ENCODE results near the gene PLA2G2F. TPM values are rescaled to one million over a fixed set of nuclear protein-coding genes. Genes with fewer than 3 reads are reported as not detected.

PLA2G2F gene, protein sequence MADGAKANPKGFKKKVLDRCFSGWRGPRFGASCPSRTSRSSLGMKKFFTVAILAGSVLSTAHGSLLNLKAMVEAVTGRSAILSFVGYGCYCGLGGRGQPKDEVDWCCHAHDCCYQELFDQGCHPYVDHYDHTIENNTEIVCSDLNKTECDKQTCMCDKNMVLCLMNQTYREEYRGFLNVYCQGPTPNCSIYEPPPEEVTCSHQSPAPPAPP
- total RNA-seq (2014; rRNA removed; shearing (Covaris generic)): not detected in 2 replicates

DNA sequence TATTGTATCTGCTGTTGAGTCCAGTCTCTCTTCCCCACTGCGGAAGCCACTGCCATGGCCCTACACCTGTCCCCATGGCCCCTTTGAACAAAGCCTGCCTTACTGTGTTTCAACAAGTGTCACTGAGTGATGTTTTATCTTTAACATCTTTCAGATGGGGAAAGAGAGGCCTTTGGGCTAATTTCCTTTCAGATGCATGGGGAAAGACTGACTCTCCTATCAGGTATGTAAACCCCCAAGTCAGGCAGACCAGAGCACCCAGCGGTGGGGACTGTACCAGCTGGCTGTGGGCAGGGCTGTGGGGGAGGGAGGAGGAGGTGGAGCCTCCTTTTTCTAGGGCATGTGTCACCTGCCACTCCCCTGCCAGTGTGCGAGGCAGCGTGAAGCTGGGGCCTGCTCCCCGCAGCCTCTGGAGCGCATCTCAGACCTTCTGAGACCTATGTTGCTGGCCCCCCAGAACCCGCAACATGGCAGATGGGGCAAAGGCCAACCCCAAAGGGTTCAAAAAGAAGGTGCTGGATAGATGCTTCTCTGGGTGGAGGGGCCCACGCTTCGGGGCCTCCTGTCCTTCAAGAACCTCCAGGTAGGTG lies at the start of gene PLA2G2F:
Gene PLA2G2F, plus strand, starts transcription at position 363 of the 590 bp plus-strand sequence. Its CDS starts 105 bp downstream, at position 468.
- no peak for DNase-seq (ENCODE audit: low read depth)

DNA sequence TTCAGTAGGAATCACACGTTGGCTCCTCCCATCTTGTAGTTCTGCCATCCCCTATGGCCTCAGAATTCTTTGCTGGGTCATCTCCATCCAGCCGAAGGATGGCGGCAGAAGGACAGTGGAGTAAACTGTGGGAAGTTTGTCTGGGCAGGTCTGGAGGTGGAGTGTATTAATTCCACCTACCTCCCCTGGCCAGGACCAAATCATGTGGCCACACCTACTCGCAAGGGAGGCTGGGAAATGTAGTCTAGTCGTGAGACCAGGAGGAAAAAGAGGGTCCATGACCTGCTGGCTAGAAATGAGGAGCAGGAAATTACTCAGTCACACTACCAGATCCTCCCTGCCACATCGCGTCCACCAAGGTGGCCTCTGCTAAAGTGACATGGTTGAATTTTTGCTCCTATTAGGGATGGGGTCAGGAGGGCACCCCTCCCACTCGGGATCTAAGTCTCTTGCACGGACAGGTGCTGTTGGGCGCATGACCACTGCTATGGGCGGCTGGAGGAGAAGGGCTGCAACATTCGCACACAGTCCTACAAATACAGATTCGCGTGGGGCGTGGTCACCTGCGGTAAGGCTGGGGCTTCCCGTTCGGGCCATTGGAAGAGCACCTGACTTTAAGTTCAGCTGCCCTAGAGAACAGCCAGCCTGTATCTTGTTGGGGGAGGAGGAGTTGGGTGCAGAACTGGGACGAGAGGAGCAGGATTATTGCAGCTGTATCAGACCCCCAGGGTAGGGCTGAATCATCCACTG lies 49.6 kb upstream of the PLA2G2F start:
- DNase-seq (ENCODE audit: low read depth): no peak

DNA sequence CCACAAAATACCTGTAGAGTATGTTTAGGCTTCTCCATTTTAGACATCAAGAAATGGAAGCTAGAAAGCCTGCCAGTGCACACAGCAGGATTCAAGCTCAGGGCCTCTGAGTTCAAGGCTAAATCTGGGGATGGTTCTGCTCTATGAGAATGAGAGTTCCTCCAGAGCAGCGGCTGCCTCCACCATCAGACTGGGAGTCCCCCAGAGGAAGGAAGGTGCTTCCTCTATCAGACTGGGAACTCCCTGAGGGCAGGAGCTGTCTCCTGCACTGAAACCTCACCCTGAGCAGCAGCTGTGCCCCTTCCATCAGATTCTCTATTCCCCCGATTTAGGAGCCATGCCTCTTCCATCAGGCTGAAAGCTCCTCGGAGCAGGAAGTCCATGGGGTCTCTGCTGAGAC lies 49.0 kb upstream of the PLA2G2F start:
- no peak for DNase-seq (ENCODE audit: low read depth)

DNA sequence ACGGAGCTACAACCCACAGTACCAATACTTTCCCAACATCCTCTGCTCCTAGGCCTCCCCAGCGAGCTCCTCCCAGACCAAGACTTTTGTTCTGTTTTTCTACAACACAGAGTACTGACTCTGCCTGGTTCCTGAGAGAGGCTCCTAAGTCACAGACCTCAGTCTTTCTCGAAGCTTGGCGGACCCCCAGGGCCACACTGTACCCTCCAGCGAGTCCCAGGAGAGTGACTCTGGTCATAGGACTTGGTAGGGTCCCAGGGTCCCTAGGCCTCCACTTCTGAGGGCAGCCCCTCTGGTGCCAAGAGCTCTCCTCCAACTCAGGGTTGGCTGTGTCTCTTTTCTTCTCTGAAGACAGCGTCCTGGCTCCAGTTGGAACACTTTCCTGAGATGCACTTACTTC lies 48.5 kb upstream of the PLA2G2F start:
- DNase-seq (ENCODE audit: low read depth): no peak

DNA sequence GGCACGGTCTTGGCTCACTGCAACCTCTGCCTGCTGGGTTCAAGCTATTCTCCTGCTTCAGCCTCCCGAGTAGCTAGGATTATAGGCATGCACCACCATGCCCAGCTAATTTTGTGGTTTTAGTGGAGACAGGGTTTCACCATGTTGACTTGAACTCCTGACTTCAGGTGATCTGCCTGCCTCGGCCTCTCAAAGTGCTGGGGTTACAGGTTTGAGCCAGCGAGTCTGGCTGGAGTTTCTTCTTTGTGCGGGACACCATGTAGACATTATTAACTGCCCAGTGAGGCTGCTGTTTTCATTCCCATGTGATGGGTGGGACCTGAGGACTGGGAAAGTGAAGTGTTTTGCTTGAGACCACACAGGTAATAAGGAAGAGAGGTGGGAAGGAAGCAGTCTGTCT lies 45.8 kb upstream of the PLA2G2F start:
- no peak for DNase-seq (ENCODE audit: low read depth)

DNA sequence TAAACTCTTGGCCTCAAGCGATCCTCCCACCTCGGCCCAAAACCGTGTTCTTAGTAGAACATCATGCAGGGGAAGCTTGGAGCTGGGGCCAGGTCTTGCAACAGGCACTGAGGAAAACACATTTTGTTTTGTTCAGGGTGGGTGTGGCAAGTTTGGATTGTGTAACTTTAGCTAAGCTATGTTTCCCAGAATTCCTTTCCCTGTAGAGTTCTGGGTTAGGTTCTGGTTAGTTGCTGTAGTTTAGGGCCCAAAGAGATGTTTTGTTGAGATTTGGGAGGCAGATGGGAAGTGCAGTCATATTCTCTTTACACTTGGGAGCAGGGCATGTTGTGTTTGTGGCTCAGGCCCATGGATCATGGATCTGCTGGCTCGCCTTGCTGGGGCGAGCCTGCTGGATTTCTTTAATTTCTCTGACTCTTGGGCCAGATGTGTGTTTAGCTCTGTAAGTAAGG lies 45.2 kb upstream of the PLA2G2F start:
- DNase-seq (ENCODE audit: low read depth): no peak

DNA sequence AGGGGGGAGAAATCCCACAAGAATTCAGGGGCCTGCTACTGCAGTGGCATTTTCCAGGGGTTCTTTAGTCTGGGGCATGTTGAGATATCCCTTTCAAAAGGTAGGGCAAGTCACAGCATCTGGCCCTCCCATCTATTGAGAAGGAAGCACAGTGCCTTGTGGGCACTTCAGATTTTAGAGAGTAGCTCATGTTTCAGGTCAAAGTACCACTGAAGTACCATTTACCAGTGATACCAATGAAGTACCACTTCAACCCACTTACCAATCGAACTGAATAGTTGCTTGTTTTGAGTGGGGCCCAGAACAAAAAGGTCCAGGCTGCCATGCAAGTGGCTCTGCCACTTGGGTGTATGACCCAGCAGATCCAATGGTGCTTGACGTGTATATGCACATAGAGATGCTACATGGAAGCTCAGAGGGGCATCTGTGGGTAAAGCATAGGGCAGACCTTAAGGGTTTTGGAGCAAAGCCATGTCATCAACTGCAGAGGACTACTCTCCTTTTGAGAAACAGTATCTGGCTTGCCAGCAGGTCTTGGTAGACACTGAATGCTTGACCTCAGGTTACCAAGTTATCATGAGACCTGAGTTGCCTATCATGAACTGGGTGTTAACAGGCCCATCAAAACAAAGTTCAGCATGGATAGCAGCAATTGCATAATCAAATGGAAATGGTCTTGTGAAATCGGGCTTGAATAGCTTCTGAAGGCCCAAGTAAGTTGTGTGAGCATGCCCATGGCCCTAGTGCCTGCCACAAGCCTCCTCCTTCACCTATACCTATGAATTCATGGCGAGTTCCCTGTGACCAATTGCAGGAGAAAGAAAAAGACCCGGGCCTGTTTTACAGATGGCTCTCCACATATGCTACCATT lies 43.3 kb upstream of the PLA2G2F start:
- DNase-seq (ENCODE audit: low read depth): no peak

DNA sequence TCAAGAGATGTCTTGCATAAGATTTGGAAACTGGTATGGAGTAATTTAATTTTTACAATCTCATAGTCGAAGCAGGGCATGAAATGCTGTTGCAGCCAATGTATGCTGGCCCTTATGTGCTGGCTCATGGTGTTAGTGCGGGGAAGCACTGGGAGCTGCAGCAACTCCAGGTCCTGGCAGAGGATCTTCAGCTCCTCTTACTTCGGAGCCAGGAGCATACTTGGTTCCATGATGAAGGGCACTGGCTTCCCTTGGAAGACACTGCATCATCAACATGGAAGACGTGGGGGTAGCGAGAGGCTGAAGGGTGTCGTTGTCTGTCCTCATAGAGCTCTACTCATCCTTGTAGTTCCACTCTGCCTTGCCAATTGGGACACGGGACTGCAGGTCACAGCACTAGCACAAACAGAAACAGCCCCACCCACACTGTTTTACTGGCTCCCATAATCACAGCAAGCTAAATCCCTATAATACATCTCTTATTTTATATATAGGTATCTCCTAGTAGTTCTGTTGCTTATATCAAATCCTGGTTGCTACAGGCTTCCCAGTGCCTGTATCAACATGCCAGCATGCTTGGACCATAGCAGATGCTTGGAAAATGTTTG lies 42.2 kb upstream of the PLA2G2F start:
- no peak for DNase-seq (ENCODE audit: low read depth)

DNA sequence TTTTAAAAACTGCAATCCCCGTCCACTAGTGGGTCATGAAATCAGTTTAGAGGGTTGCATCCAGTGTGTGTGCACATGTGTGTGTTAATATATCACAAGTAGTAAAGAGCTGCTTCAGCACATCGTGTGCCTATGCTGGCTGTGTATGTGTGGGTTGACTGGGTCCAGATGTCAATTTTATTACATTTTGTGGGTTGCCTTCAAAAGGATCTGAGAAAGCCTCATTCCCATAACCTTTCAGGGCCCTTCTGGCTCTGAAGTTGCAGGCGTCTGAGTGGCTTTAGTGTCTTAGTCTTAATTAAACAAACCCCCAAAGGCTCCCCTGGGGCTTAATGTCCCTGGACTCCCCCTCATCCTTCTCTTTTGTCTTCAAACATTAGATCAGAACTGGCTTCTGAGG lies 39.6 kb upstream of the PLA2G2F start:
- DNase-seq (ENCODE audit: low read depth): no peak

DNA sequence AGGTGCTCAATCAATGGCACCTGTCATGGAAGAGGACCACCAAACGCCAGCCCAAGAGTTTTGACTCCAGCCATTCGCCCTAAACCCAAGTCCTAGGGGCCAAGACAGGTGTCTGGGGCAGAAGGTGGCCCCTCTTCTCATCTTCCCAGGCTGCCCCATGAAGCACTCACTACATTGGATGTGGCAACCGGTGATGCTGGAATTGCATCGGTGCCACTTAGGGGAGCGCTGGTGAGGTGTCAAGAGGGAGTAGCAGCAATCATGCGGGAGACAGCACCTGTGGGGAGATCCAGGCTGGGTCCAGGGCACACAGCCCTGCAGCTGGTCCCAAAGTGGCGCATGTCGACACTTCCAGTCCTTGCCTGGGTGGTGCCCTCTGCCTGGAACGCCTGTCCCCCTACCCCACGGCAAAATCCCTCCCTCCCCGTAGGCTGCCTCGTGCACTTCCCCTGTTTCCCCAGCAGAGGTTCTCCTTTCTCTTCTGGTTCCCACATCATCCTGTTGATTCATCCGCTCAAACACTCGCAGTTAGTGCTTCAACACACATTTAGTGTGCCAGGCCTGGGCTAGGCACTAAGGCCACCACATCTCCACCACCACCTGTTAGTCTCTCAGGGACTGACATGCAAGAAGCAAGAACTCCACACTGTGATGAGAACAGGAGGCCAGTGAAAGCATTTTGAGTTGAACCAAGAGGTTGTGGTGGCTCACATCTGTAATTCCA lies 38.3 kb upstream of the PLA2G2F start:
- DNase-seq (ENCODE audit: low read depth): peak; percentile 66

DNA sequence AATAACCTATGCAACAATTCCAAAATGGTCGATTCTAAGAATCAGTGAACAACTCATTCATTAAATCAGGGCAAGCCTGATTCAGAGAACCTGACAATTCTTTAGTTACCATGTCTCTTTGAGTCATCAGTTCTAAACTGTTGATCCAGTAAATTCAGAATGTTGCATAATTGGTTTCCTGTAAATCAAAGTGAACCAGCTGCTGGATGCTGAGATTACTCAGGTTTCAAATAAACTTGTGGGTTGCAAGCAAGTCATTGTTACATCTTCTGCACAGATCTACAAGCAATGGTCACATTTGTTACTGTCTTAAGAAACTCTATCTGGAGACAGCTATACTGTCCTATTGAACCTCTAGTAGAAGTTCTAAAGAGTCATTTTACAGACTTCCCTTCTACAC lies 36.2 kb upstream of the PLA2G2F start:
- peak; percentile 88 for DNase-seq (ENCODE audit: low read depth)

DNA sequence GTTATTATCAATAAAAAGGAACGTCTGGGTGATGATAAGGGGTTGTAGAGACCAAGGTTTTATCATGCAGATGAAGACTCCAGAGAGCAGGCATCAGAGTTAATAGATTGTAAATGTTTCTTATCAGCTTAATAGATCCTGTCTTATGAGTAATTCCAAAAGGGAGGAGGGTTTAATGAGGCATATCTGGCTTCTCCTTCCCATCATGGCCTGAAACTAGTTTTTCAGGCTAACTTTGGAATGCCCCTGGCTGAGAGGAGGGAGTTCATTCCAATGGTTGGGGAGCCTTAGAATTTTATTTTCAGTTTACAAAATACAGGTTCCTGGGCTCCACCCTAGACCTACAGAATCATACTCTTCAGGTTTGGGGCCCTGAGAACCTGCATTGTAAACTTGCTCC lies 33.3 kb upstream of the PLA2G2F start:
- peak; percentile 34 for DNase-seq (ENCODE audit: low read depth)

DNA sequence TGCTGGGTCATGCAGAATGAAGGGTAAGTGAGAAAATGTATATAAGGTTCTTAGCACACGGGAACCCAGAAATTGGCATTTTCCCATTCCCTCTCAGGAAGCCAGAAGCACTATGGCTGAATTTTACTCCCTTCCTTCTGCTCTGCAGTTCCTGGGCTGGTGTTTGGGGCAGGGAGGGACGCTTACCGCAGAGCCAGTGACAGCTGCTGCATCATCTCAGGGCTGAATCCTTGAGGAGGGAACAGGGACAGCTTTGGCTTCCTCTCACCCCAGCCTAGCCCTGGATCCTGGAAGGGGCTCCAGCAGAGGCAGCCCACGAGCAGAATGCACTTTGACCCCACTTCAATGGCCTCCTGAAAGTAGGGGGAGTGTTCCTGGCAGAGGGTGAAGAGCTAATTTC lies 31.8 kb upstream of the PLA2G2F start:
- no peak for DNase-seq (ENCODE audit: low read depth)

DNA sequence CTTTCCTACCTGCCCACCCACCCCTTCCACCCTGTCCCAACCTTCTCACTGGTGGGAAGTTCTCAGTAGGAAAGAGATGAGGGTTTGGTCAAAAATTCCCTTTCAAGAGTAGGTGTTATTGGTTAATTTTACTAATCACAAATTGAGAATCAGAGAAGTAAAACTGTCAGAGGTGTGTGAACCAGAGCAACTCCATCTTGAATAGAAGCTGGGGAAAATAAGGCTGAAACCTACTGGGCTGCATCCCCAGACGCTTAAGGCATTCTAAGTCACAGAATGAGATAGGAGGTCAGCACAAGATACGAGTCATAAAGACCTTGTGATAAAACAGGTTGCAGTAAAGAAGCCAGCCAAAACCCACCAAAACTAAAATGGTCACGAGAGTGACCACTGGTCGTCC lies 31.3 kb upstream of the PLA2G2F start:
- DNase-seq (ENCODE audit: low read depth): peak; percentile 33

DNA sequence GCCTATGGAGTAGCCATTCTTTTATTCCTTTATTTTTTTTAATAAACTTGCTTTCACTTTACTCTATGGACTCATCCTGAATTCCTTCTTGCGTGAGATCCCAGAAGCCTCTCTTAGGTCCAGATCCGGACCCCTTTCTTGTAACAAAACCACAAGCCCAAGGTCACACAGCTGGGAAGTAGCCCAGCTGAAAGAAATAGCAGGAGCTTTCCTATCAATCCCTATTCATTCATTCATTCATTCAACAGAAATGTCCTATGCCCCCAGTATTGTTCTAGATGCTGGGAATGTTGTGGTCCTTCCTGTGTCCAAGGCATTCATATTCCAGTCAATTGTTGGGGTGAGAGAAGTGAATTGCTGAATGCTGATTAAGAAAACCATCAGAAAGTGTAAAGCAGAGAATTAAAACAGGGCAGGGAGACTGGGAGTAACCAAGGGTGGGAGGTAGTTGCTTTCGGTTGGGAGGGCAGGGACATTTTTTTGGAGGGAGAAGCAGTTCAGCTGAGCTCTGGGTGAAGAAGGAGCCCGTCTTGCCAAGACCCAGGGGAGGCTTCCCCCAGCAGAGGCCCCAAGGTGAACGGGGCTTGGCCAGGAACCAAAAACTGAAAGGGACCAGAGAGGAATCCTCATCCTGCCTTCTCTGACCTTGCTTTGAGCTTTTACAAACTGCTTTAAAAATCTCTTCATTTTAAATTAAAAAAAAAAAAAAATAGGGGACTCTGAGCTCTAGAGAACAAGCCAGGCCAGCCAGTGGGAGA lies 30.6 kb upstream of the PLA2G2F start:
- DNase-seq (ENCODE audit: low read depth): no peak

DNA sequence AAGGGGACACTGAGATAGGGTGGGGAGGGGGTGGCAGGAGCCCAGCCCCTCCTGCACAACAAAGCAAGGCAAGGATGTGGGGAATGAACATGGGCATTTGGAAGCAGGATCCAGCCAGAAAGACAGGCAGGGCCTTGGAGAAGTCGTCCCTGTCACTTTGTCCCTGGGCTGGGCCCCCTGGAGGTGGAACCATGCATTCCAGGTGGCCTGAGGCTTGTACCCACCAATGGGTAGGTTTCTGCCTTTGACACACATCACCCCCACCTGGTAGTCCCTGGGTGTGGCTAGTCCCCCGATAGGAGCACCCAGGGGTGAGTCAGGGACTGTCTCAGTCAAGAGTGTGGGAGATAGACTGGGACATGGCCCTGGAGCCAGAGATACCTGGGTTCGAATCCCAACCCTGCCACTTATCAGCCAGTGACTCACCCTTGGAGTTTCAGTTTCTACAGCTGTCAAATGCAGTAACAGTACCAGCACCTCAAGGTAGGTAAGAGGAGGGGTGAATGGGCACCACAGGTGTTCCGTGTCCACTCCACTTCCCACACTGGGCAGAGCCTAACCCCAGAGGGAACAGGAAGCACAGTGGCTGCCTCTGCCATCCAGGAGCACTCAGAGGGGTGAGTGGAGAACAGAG lies 29.8 kb upstream of the PLA2G2F start:
- DNase-seq (ENCODE audit: low read depth): no peak

DNA sequence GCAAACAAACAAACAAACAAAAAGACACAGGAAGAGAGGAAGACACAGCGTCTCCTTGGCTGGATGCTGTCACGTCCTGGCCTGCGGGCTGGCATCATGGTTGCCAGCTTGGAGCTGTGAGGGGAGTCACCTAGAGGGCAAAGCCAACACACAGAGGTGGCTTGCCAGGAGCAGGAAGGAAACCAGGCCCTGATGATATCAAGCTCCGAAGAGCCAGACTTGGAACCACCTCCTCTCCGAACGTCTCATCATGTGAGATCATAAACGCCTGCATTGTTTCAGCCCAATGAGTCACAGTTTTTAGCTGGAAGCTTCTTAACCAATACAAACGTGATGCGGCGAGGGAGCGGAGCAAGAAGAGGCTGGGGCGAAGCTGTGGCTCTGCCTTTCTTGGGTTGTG lies 28.4 kb upstream of the PLA2G2F start:
- peak; percentile 95 for DNase-seq (ENCODE audit: low read depth)

DNA sequence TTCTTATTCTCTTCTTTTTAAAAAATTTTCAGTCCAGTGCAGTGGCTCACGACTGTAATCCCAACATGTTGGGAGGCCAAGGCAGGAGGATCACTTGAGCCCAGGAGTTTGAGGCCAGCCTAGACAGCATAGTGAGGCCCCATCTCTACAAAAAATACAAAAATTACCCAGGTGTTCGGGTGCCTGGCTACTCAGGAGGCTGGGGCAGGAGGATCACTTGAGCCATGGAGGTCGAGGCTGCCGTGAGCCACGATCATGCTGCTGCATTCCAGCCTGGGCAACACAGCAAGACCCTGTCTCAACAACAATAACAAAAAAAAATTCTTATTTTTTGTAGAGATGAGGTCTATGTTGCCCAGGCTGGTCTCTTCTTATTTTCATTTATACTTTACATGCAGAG lies 27.7 kb upstream of the PLA2G2F start:
- DNase-seq (ENCODE audit: low read depth): no peak

DNA sequence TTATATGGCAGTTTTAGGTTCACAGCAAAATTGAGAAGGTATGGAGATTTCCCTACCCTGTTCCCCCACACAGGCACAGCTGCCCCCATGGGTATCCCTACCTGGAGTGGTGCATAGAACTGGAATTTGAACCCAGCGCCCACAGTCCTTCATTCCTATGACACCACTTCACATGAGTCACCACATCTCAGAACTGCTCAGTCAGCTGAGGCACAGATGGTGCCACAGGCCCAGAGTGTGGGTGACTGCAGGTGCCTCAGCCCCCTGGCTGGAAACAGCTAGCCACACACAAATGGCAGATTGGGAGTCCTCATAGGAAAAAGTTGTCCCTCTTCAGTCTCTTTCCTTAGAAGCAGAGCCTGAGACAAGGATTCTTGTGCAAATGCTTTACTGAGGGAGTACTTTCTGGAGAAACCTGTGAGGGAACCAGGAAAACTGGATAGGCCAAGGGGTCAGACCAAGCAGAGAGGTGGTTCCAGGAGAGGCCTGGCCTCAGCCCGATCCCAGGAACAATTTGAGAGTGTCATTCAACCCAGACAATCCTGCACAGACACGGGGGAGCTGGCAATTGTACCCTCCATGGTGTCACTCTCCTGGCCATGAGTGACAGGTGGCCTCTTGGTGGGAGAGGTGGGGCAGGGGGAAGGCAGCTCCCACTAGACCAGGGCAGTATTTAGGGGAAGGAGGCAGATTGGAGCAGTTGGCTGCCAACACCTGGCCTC lies 26.7 kb upstream of the PLA2G2F start:
- DNase-seq (ENCODE audit: low read depth): peak; percentile 43
